Measurements from ENCODE around the gene LYRM9.
"Not testable (repeated sequence)": the region's sequence is repeated elsewhere in the genome, so short reads cannot be mapped to it uniquely, and the experiment has no call there.

The LYRM9 gene

DNA sequence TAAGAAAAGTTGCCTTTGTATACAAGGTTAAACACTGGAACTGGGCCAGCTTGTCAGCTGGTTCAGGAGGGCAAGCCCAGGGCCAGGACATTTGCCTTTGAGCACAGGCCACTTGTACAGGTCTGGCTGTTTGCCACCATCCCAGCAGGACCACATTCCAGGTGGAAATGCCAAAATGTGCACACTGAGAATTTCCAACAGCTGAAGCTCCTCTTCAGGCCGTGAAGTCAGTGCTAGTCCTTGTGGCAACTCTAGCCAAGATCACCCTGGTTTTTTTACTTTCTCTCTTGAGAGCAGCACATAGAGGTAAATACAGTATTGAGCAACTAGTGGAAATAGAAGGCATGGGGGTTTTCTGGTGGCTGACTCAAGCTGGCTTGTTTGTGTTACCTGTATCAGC is 63.3 kb downstream of the LYRM9 start:
- H3K9me3 Mint-ChIP-seq; intact Hi-C loops (cut with micrococcal nuclease); H3K36me3 Mint-ChIP-seq (ENCODE audit: low read depth); H3K4me3 Mint-ChIP-seq; H3K27ac Mint-ChIP-seq; H3K4me1 Mint-ChIP-seq (ENCODE audit: low read depth); H3K27me3 Mint-ChIP-seq: not testable (repeated sequence)

DNA sequence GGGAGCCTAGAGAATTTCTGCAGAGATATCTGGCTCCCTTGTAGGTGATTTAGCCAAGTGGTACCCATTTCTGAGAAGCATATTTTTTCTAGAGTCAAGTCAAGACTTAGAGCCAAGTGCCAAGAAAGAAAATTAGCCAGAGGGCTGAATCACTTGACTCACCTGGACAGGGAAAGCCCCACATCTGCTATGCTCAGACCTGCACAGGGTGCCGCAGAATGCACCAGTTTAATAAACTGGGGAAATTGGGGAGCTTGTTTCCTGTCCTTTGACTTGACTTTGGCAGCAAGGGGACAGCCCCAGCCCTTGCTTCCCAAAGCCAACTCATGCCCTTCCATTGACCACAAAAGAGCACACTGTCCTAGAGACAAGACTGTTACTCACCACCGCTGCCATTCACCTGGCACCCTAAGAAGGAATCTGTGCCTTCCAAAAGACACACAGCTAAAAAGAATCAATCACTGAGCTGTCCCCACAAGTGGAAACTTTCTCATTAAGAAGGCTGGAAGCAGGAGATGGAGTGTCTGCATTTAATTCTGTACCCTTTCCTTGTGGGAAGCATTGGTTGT is 63.9 kb downstream of the LYRM9 start:
- H3K4me1 Mint-ChIP-seq (ENCODE audit: low read depth), result not testable (repeated sequence)

More for the DNA sequence above, 63.9 kb downstream of the LYRM9 start:
- H3K36me3 Mint-ChIP-seq (ENCODE audit: low read depth); H3K4me3 Mint-ChIP-seq; H3K27me3 Mint-ChIP-seq; H3K27ac Mint-ChIP-seq; intact Hi-C loops (cut with micrococcal nuclease); H3K9me3 Mint-ChIP-seq: not testable (repeated sequence)

All from dendritic cell treated with granulocyte-macrophage colony-stimulating factor and Interleukin-4, amounts not matched to agents 40 ng/mL and 50 ng/mL, for 4 days (primary cell).